GM19328 (cell line): Measurements from ENCODE around the gene KLHL36.
"Not testable (repeated sequence)": the region's sequence is repeated elsewhere in the genome, so short reads cannot be mapped to it uniquely, and the experiment has no call there.

Source experiments
- ATAC-seq: cut with Tn5 transposase; IDR thresholded peaks from one replicate; pipeline ENCODE4 v1.9.1; 2021; ENCODE audit warnings: mild to moderate bottlenecking, moderate library complexity; ENCODE audit not compliant: unreplicated experiment

Gene KLHL36

DNA sequence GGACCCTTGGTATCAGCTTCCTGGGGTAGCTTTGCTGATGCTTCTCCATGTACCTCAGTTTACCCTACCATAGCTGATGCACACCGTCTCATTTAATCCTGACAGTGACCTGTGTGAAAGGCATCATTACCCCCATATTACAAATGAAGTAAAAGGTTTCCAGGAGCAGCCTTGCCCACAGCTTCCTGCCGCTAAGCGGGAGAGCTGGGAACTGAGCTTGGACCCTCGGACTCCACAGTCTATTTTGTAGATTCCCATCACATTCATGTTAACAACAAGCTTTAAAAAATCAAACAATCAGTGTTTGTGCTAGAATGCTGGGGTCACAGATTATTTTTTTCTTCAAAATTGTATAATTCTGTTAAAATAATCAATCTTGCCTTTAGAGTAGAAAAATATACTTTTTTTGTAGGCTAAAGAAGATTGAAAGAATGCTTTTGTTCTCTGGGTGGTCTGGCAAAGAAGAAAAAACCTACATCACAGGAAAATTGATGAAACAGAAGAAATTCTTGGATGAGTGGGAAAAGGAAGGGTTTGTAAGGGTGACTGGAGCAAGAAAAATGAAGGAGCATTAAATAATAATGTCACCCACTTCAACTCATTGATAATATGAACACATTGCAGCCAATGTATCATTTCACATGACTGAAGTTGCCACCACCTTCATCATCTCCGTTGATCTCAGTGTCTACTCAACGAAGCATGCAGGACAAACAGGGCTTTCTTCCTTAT, 41.9 kb downstream of the KLHL36 start:
- no peak for ATAC-seq

DNA sequence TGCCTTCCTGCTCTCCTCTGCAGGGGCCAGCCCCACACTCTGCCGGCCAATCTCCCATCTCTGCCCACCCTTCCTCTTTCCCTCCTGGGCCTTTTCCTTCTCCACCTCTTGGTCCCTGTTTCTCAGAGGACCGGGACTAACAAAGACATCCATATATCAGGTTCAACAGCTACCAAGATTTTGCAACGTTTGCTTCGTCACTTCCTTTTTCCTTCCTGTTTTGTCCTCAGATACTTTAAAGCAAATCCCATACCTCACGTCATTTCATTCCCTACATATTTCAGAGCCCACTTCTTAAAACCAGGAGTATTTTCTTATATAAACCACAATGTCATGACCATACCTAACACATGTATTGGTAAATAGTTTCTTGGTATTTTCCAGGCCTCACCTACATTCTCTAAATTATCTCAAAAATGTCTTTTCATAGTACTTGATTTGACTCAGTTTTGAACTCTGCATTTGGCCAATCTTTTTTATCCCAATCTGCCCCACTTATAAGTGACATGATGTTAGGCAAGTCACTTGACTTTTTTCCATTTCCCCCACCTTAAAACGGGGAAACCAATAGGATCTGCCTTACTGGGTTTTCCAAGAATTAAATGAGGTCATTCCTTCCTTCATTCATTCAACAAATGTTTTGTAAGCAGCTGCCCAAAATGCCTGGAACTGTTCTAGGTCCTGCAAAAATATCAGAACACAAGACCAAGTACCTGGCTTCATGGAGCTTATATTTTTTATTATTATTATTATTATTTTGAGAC, 44.3 kb downstream of the KLHL36 start:
- ATAC-seq = no peak

DNA sequence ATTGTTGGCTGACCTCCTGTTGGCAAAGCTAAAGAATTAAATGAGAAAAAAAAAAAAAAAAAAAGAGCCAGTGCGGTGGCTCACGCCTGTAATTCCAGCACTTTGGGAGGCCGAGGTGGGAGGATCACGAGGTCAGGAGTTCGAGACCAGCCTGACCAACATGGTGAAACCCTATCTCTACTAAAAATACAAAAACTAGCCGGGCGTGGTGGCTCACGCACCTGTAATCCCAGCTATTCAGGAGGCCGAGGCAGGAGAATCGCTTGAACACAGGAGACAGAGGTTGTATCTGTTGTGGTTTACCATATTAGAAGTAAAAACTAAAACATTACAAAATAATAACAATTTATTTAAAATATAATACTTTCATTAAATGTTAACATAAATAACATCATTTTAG, 45.6 kb downstream of the KLHL36 start:
- ATAC-seq = not testable (repeated sequence)

DNA sequence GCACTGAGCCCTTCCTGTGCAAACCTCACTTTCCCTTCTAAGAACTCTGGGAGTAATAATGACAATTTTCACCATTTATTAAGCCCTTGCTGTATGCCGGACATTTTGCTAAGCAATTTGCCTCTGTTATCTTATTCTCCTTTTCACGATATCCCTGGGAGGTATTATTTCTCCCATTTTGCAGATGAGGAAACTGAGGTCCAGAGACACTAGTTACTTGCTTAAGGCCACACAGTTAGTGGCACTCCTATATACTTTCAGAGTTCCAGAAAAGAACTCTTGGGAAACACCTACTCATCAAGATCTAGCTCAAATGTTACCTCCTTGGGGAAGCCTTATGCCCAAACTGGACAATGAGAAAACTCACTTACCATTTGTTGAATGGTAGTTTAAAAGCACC, 46.7 kb downstream of the KLHL36 start:
- ATAC-seq = no peak

DNA sequence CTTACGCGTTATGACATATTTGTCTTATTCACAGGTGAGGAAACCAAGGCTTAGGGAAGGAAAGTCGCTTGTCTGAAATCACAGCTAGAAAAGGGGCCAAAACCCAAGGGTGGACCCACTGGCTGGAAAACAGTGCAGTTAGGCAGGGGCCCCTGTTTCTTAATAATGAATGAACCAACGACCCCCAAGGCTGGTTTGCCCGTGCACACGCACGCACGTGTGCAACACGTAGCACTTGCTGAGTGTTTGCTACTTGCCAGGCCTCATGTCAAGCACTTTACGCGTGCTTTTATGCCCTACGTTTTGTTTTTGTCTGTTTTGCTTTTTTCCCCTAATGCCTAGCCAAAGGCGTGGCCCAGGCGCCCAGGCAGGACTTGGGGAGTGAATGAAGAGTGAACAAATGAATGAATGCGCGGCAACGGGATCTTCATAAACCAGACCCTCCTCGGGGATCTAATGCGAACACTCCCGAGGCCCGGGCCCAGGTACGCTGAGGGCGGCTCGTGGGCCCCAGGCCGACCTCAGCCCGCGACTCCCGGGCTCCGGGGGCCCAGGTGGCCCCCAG, 50.9 kb downstream of the KLHL36 start:
- ATAC-seq = peak; percentile 0

DNA sequence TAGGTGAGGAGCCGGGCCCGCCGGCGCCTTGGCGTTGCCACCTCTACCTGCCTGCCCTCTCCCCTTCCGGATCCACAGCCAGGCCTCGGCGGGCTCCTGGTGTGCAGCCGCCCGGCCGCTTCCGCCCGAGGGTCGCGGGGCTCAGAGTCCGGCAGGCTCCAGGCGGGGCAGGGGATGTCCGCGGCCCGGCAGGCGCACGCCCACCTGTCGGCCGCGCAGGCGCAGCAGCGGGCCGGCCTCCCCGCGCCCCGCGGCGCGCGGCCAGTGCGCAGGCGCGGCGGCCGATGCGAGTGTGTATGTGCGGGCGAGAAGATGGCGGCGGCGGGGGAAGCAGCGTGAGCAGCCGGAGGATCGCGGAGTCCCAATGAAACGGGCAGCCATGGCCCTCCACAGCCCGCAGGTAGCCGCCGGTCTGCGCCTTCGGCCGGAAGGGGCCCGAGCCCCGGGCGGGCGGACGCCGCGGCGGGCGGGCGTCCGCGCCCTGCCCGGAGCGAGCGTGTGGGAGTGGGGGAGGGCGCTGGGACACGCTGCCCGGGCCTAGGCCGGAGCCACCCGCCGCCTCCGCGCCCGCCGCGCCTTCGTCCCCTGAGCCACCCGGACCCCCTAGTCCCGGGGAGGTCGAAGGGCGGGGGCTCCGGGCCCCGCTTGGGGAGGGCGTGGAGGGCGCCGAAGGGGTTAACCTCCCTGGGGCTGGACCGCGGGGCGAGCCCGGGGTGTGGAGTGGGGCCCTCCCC, 51.6 kb downstream of the KLHL36 start, which contains the start of gene USP10:
Gene USP10 (plus strand): TSS at position 289 of the 734 bp plus-strand sequence. CDS start 91 bp downstream, at position 380.
- ATAC-seq = peak; percentile 78

DNA sequence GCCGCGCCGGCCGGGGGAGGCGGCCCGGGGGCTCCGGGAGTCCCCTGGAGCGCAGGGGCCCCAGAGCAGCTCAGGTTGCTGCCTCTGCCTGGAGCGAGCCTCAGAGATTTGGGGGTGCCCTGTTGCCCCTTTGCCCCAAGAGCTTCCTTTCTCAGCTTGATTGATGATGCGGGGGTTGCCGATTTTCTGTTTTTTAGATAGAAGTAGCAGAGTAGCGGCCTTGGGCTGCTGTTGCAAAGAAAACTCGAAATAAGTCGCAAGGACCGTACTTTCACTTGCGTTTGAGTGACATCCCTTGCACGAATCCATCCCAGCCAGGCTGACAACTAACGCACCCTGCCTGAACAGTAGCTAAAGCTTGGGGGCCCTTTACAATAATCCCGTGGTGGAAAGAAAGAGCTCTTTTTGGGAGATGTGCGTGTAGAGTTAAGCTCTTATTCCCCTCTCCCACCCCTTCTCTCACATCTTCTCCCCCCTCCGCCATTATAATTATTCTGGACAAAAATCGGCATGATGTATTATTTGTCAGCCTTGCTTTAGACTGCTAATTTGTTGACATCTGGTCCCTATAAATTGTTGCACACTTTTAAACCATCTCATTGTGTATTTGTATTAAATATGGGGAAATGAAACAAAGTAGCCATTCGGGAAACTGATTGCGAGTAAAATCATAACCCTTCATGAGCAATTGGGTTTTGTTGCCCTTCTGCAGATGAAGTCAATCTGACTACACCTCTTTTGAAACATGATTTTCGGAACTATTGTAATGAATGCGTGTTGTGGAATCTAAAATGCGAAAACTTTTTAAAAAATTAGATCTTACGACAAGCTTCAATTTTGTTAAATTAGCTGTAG, 52.4 kb downstream of the KLHL36 start:
- peak; percentile 18 for ATAC-seq

DNA sequence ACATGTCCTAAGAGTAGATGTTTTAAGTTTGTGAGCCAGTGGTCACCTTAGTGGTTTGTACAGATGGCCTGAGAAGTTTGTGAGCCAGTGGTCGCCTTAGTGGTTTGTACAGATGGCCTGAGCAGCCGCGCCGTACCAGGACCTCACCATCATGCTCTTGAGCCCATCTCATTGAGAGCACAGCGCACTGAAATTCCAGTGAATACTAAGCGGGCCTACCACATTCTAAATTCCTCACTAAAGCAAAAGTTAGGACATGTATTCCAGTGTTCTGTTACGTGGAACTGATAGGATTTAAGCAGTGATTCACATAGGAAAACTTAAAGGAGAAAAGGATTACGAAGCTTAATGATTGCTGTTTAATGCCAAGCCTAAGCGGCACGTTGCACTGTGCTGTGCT, 55.4 kb downstream of the KLHL36 start:
- ATAC-seq = no peak

DNA sequence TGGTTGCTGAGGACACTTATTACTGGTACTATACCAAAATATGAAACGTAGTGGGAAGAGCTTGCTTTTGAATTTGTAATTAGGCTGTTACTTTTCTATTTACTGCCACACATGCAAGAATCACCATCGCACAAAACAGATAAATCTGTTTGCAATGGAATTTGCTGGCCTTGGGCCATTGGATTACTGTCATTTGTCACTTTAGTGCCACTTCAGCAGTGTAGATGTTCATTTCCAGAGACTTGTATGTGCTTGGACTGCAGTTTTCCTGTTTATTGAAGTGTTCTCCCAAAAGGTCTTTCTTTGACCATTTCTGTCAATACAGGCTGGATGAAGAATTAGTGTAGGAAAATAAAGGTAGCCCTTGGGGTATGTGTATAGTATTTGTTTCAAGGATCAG, 55.9 kb downstream of the KLHL36 start:
- ATAC-seq = no peak

DNA sequence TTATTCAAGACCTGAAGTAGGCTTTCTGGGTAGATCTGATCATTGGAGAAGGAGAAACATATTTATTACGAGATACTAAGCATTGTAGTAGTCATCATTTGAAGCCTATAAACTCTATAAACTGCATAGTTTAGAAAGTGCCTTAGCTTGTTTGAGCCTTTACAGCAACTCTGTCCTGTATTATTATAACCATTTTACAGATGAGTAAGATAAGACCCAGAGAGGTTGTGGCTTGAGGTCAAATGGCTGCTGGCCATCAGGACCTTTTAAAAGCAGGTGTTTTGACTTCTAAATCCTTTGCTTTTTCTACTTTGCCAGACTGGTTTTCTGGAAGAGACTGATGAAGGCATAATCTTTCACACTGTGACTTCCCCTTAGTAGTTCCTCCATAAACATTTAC, 58.5 kb downstream of the KLHL36 start:
- no peak for ATAC-seq

DNA sequence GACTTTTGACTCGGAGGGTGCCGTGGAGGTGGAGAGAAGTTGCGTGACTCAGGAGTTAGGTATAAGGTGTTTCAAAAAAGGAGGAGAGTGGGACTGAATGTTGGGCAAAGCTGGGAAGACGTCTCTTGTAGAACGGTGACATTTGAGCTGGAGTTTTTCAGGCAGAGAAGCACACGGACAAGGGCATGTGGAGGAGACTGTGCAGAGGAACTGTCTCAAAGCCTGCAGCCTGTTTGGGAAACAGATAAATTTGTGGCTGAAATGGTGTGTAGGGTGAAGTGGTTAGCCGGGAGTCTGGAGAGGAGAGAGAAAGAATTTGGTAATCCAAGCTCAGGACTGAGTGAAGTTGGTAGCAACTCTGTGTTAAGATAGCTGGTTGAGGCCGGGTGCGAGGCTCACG, 61.3 kb downstream of the KLHL36 start:
- ATAC-seq = no peak

DNA sequence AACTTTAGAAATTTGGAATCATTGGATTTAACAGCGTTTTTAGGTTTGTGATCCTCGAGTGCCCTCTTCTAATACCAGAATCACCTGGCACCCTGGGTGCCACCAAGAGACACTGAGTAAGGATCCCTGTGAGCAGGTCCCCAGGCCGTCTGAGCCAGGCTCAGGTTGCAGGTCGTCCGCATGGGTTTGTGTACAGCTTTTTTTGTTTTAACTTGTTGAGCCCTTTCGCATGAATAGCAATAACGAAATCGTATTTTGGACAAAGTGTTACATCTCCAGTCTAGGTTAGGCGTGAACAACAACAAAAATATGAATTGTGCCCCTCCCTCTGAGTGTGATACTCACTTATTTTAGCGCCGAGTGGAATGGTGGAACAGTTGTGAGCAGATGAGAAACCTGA, 62.4 kb downstream of the KLHL36 start:
- no peak for ATAC-seq
